NT2/D1 (cell line): ENCODE measurements around the gene DUSP6.

ENCODE experiments used
- SUZ12 ChIP-seq: IDR thresholded peaks from 2 replicates; pipeline ENCODE4 v1.6.1; 2011; ENCODE audit not compliant: insufficient read length, insufficient read depth; ENCODE audit errors: extremely low read depth
- YY1 ChIP-seq: IDR thresholded peaks from 2 replicates; pipeline ENCODE4 v1.6.1; 2011; ENCODE audit not compliant: insufficient read length, insufficient read depth
- ZNF274 ChIP-seq: IDR thresholded peaks from 2 replicates; pipeline ENCODE4 v1.6.1; 2011; ENCODE audit warnings: mild to moderate bottlenecking, low read depth, low read length

GRCh38 chr12:89345376-89345775 lies 6.9 kb downstream of the DUSP6 start:
- no peak for TF ChIP-seq ZNF274
- no peak for TF ChIP-seq YY1
- TF ChIP-seq SUZ12 = no peak
